ENCODE measurements around the gene IP6K3.

Gene IP6K3

GRCh38 chr6:33676416-33677142 is 70.1 kb downstream of the IP6K3 start:
- DNase-seq (ENCODE audit: low read depth in 2 of 2): no peak

DNA sequence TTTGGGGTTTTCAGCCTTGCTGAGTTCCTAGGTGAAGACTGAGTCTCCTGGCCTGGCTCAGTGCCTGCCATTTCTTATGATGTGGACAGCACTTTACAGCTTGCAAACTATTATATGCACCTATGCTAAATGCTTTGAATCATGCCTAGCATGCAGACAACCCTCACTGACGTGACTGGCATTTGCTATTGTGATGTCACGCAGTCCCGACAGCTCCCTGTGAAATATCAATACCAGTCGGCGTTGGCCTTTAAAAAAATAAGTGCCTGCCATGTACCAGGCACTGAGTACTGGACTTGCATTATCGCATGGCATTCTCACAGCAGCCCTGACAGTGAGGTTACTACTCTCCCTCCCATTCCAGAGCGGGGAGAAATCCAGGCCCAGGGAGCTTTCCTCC is 70.7 kb downstream of the IP6K3 start:
- no peak for DNase-seq (ENCODE audit: low read depth in 2 of 2)

GRCh38 chr6:33673851-33674250 is 72.9 kb downstream of the IP6K3 start:
- no peak for DNase-seq (ENCODE audit: low read depth in 2 of 2)

DNA sequence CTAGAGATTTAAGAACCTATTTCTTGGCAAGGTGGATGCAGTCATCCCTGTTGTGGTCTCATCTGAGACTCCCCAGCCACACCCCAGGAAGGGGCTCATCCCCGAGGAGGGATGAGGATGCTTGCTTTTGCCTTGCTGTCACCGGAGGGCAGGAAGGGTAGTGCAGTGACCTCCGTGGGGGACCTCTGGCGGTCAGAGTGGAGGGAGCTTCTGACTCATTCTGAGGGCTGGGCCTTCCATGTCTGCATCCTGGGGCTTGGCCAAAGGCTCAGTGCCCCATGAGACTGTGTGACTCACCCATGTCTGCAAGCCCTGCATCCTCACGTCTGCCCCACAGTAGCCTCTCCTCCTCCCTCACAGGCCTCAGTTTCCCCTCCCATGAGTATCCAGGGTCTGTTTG is 73.9 kb downstream of the IP6K3 start:
- no peak for DNase-seq (ENCODE audit: low read depth in 2 of 2)

GRCh38 chr6:33671744-33672072 is 75.0 kb downstream of the IP6K3 start:
- DNase-seq (ENCODE audit: low read depth in 2 of 2): no peak
